ENCODE data around the gene DGKB.

DNA sequence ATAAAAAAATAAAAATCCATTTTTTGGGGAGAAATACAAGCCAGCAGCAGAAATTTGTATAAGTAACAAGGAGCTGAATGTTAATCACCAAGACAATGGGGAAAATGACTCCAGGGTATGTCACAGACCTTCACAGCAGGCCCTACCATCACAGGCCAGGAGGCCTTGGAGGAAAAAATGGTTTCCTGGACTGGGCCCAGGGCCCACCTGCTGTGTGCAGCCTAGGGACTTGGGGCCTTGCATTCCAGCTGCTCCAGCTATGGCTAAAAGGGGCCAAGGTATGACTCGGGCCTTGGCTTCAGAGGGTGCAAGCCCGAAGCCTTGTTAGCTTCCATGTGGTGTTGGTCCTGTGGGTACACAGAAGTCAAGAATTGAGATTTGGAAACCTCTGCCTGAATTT is 126.3 kb downstream of the DGKB start:
- TF ChIP-seq, protein P1, sequence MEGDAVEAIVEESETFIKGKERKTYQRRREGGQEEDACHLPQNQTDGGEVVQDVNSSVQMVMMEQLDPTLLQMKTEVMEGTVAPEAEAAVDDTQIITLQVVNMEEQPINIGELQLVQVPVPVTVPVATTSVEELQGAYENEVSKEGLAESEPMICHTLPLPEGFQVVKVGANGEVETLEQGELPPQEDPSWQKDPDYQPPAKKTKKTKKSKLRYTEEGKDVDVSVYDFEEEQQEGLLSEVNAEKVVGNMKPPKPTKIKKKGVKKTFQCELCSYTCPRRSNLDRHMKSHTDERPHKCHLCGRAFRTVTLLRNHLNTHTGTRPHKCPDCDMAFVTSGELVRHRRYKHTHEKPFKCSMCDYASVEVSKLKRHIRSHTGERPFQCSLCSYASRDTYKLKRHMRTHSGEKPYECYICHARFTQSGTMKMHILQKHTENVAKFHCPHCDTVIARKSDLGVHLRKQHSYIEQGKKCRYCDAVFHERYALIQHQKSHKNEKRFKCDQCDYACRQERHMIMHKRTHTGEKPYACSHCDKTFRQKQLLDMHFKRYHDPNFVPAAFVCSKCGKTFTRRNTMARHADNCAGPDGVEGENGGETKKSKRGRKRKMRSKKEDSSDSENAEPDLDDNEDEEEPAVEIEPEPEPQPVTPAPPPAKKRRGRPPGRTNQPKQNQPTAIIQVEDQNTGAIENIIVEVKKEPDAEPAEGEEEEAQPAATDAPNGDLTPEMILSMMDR (conservative IDR thresholded peaks at IDR 0.05 in 1 of 2, IDR thresholded peaks at IDR 0.05 in 1 of 2; ENCODE audit: low read depth in 1 of 2, low read length in 2 of 2), result no peak
- no peak for TF ChIP-seq EZH2 (IDR thresholded peaks at IDR 0.05; ENCODE audit: low read length, missing control alignments)
